Stomach (tissue), 9 donors: Measurements from ENCODE around the gene ZMAT3. TPM values are rescaled to one million over a fixed set of nuclear protein-coding genes. Genes with fewer than 3 reads are reported as not detected.

ENCODE experiments used
- DNase-seq, 2 donors: peaks; one replicate each; pipeline versions ENCODE4 v3.0.0 to v3.0.0-alpha.2; 2013 to 2019
- H3K27ac ChIP-seq, 5 donors: fragments of 200-600 bp in 4 of 5; sonication (generic) in 4 of 5; one replicate each; pipeline ENCODE4 v1.5.1; 2013 to 2019; ENCODE audit warnings: mild to moderate bottlenecking in 1 of 5, moderate library complexity in 1 of 5
- H3K27me3 ChIP-seq, 3 donors: fragments of 200-600 bp; sonication (generic); one replicate each; pipeline ENCODE4 v1.5.1; 2017 to 2019; ENCODE audit warnings: mixed run types in 1 of 3
- H3K36me3 ChIP-seq, 4 donors: fragments of 200-600 bp; sonication (generic); 1 replicate in 3 of 4; 2 replicates in 1 of 4; pipeline ENCODE4 v1.5.1; 2016 to 2019
- H3K4me1 ChIP-seq, 4 donors: fragments of 200-600 bp; sonication (generic); one replicate each; pipeline ENCODE4 v1.5.1; 2016 to 2019
- H3K4me3 ChIP-seq, 4 donors: fragments of 200-600 bp; sonication (generic) in 3 of 4; one replicate each; pipeline ENCODE4 v1.5.1; 2016 to 2019; ENCODE audit warnings: mild to moderate bottlenecking in 1 of 4
- H3K9me3 ChIP-seq, 4 donors: fragments of 200-600 bp; sonication (generic); one replicate each; pipeline ENCODE4 v1.5.1; 2016 to 2019
- EP300 ChIP-seq: sonication (generic); formaldehyde crosslinking; IDR thresholded peaks from one replicate; pipeline ENCODE4 v1.6.1; 2017; ENCODE audit warnings: antibody characterized with exemption
- POLR2A ChIP-seq, 4 donors: fragments of 450-650 bp; IDR thresholded peaks; one replicate each; pipeline ENCODE4 v1.6.1; 2016; ENCODE audit warnings: antibody characterized with exemption in 4 of 4, control low read depth in 2 of 4, mild to moderate bottlenecking in 1 of 4, moderate library complexity in 1 of 4
- POLR2AphosphoS5 ChIP-seq, 3 donors: sonication (generic); formaldehyde crosslinking; IDR thresholded peaks; one replicate each; pipeline ENCODE4 v1.6.1; 2016; ENCODE audit warnings: antibody characterized with exemption in 3 of 3
- WGBS, 5 donors: extraction: QIAGEN DNeasy Blood & Tissue Kit in 3 of 5; methylation state at CpG; one replicate each; pipeline versions ENCODE4 v1.1.5 to v1.1.7; 2013 to 2018; 5-methylcytosine and 5-hydroxymethylcytosine counted together
- intact Hi-C: fragments of 100-400 bp; cut with DNase I; formaldehyde crosslinking; loops from one replicate; pipeline ENCODE4 v1.15.1; 2023; ENCODE audit warnings: low total_unique reads
- polyA plus RNA-seq, 3 donors: library from polyadenylated mRNA; stranded (reverse); fragments of 200-250 nt; gene quantifications; one replicate each; pipeline ENCODE4 v1.2.3, GENCODE V29; 2013
- total RNA-seq, 5 donors: library from RNA; depleted of rRNA; stranded (reverse); fragments of >200 nt; gene quantifications; one replicate each; pipeline versions ENCODE4 v1.1.0 to v1.2.3, GENCODE V29; 2014 to 2016
- TF ChIP-seq, protein P1 (sequence below), 7 experiments: fragments of 450-650 bp in 4 of 7; fragments of 200-600 bp in 3 of 7; sonication (generic) in 3 of 7; IDR thresholded peaks; one replicate each; pipeline ENCODE4 v1.5.1; 2016 to 2019; ENCODE audit warnings: antibody characterized with exemption in 7 of 7, control low read depth in 2 of 7, mild to moderate bottlenecking in 1 of 7
- donor health status: healthy with polysubstance abuse.
- donor health status: Bipolar disorder and iron deficiency.
- donor health status: healthy.

The ZMAT3 gene
- total and polyA plus RNA-seq, 8 donors: 1.4 to 19.8 (median 6.5) TPM

DNA sequence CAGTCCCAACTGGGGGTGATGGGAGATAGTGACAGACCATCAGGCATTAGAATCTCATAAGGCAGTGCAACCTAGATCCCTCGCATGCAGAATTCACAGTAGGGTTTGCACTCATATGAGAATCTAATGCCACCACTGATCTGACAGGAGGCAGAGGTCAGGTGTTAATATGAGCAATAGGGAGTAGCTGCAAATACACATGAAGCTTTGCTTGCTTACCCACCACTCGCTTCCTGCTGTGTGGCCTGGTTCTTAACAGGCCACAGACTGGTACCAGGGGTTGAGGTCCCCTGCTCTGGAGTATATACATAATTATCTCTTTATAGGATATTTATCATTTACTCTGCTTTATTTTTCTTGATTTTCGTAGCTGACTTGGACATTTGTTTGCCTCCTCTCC, 36.0 kb upstream of the ZMAT3 start:
- no peaks in the 10 kb centered on the region for H3K27me3 ChIP-seq
- H3K36me3 ChIP-seq: no peaks in the 10 kb centered on the region
- H3K4me1 ChIP-seq: peaks cover 0 to 11% (median 0%) of the 10 kb centered on the region in 4 donors
- TF ChIP-seq, protein P1, sequence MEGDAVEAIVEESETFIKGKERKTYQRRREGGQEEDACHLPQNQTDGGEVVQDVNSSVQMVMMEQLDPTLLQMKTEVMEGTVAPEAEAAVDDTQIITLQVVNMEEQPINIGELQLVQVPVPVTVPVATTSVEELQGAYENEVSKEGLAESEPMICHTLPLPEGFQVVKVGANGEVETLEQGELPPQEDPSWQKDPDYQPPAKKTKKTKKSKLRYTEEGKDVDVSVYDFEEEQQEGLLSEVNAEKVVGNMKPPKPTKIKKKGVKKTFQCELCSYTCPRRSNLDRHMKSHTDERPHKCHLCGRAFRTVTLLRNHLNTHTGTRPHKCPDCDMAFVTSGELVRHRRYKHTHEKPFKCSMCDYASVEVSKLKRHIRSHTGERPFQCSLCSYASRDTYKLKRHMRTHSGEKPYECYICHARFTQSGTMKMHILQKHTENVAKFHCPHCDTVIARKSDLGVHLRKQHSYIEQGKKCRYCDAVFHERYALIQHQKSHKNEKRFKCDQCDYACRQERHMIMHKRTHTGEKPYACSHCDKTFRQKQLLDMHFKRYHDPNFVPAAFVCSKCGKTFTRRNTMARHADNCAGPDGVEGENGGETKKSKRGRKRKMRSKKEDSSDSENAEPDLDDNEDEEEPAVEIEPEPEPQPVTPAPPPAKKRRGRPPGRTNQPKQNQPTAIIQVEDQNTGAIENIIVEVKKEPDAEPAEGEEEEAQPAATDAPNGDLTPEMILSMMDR (IDR thresholded peaks at IDR 0.05): no peak
- TF ChIP-seq EP300 (no peak), POLR2A (IDR thresholded peaks at IDR 0.05) (no peak), POLR2AphosphoS5 (IDR thresholded peaks at IDR 0.05) (no peak)
- 78 to 92% (median 91%) methylated on average over 3 of the region's 3 CpGs for WGBS, 5 donors
- H3K4me3 ChIP-seq: no peak overlapping the region
- no peak for DNase-seq
- H3K27ac ChIP-seq: no peak overlapping the region
- intact Hi-C loops: no loop called here
- no peaks in the 10 kb centered on the region for H3K9me3 ChIP-seq

DNA sequence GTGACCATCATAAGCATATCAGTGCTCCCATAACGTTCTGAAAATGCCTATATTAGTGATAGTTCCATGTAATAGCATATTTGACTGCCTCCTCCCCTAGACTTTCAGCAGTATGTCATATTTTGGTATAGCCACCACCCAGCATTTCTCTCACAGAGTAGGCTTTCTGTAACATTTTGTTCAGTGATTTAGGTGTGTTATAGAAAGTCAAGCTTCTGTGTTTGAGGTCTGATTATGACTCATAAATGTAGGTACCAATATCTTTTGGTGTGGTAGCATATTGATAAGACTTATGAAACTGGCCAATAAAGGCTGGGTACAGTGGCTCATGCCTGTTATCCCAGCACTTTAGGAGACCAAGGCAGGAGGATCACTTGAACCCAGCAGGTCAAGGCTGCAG, 34.3 kb upstream of the ZMAT3 start:
- WGBS, 5 donors: 3 to 38% (median 18%) methylated on average over 1 of the region's 1 CpG
- Histone ChIP-seq H3K9me3 (no peaks in the 10 kb centered on the region), H3K27ac (no peak overlapping the region), H3K4me1 (peaks cover 0 to 11% (median 0%) of the 10 kb centered on the region in 4 donors), H3K27me3 (no peaks in the 10 kb centered on the region), H3K4me3 (no peak overlapping the region), H3K36me3 (no peaks in the 10 kb centered on the region)
- DNase-seq: no peak
- intact Hi-C loops: no loop called here
- TF ChIP-seq POLR2AphosphoS5 (IDR thresholded peaks at IDR 0.05): no peak
- TF ChIP-seq POLR2A (IDR thresholded peaks at IDR 0.05): no peak
- TF ChIP-seq, protein P1 (IDR thresholded peaks at IDR 0.05): no peak
- TF ChIP-seq EP300: no peak

DNA sequence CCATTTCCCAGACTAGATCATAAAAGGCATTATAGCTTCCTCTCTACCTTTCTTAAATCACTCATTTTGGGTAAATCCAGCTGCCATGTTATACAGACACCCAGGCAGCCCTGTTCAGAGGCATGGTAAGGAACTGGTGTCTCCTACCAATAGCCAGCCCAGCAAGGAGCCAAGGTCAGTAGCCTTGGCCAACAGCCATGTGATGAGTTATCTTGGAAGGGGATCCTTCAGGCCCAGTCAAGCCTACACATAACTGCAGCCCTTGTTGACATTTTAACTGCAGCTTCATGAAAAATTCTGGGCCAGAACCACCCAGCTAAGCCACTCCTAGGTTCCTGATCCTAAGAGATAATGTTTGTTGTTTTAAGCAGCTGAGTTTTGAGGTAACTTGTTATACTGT, 29.0 kb upstream of the ZMAT3 start:
- no peaks in the 10 kb centered on the region for H3K36me3 ChIP-seq
- no peaks in the 10 kb centered on the region for H3K9me3 ChIP-seq
- H3K27ac ChIP-seq: no peak overlapping the region
- no peaks in the 10 kb centered on the region for H3K27me3 ChIP-seq
- H3K4me1 ChIP-seq: peaks cover 0 to 5% (median 0%) of the 10 kb centered on the region in 4 donors
- intact Hi-C loops: no loop called here
- no peak for DNase-seq
- TF ChIP-seq EP300: no peak
- no peak for TF ChIP-seq POLR2A (IDR thresholded peaks at IDR 0.05)
- TF ChIP-seq, protein P1 (IDR thresholded peaks at IDR 0.05): no peak
- no peak for TF ChIP-seq POLR2AphosphoS5 (IDR thresholded peaks at IDR 0.05)
- H3K4me3 ChIP-seq: no peak overlapping the region

DNA sequence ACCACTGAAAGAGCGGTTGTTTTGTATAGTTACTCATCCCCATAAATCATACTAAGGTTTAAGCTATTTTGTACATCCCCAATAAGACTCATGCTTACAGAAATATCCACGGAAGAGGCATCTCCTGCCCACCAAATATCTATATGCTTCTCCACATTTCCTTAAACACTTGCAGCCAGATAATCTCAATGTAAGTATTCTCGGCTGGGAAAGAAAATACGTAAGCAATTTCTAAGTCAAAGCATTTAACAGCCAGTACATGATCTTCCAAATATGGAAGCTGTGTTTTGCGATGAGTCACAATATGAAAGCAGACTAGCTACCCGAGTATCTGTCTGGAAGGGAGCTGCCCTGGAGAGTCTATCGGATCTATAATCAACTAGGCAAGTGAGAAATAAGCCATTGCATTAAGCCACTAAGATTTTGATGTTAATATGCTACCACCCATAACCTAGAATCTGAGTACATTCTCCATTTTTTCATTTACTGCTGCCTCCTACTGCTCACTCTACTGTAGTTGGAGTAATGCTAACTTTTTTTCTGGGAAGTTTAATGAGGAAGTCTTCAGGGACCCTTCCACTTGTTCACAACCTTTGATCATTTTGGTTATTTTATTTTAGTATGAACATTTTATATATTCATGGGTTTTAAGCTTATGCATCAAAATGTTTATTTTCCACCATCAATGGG, 26.9 kb upstream of the ZMAT3 start:
- intact Hi-C loops: no loop called here
- Histone ChIP-seq H3K36me3 (no peaks in the 10 kb centered on the region), H3K27me3 (no peaks in the 10 kb centered on the region), H3K4me3 (peak overlapping the region in 2 of 4 donors; percentile 3 to 13), H3K9me3 (no peaks in the 10 kb centered on the region), H3K4me1 (no peaks in the 10 kb centered on the region), H3K27ac (no peak overlapping the region)
- peak in 1 of 2 donors; percentile 9 for DNase-seq
- TF ChIP-seq, protein P1 (IDR thresholded peaks at IDR 0.05): no peak
- TF ChIP-seq POLR2AphosphoS5 (IDR thresholded peaks at IDR 0.05) (no peak), EP300 (no peak), POLR2A (IDR thresholded peaks at IDR 0.05) (no peak)
- WGBS, 5 donors: 51 to 80% (median 72%) methylated on average over 7 of the region's 7 CpGs
